Fibroblast of the aortic adventitia (primary cell): Measurements from ENCODE around the gene GPER1. TPM values are rescaled to one million over a fixed set of nuclear protein-coding genes. Genes with fewer than 3 reads are reported as not detected.
"Not testable (repeated sequence)": the region's sequence is repeated elsewhere in the genome, so short reads cannot be mapped to it uniquely, and the experiment has no call there.

ENCODE experiments used
- DNase-seq: peaks from one replicate; pipeline ENCODE4 v3.0.0-alpha.2; 2010; ENCODE audit warnings: low read depth
- H3K4me3 ChIP-seq: 2 replicates; pipeline ENCODE4 v1.5.1; 2011; ENCODE audit warnings: low read depth, mild to moderate bottlenecking, control low read depth, low read length, moderate library complexity
- CTCF ChIP-seq: IDR thresholded peaks from 2 replicates; pipeline ENCODE4 v1.5.1; 2011; ENCODE audit warnings: mild to moderate bottlenecking, low read length, control low read depth, inconsistent platforms; ENCODE audit not compliant: insufficient read depth
- total RNA-seq: library from RNA; depleted of rRNA; stranded (reverse); fragments of >200 nt; gene quantifications from 2 replicates; pipeline ENCODE4 v1.2.3, GENCODE V29; 2012; ENCODE audit warnings: low replicate concordance

The GPER1 gene
- total RNA-seq, 1 donor = 6.4 TPM

- TF ChIP-seq CTCF = no peak
- no peak overlapping the region for H3K4me3 ChIP-seq
- no peak for DNase-seq
These were observed 26.6 kb downstream of the GPER1 start for GRCh38 chr7:1114505-1114904.

- DNase-seq, H3K4me3 ChIP-seq: not testable (repeated sequence)
These were observed 27.5 kb downstream of the GPER1 start for GRCh38 chr7:1115171-1116045.

GRCh38 chr7:1116383-1117008 is 28.6 kb downstream of the GPER1 start:
- DNase-seq = not testable (repeated sequence)

GRCh38 chr7:1117321-1117928 is 29.5 kb downstream of the GPER1 start:
- no peak for DNase-seq
- H3K4me3 ChIP-seq = no peak overlapping the region
- TF ChIP-seq CTCF = no peak

More at GRCh38 chr7:1116383-1117008, 28.6 kb downstream of the GPER1 start:
- H3K4me3 ChIP-seq = not testable (repeated sequence)

- no peak overlapping the region for H3K4me3 ChIP-seq
- no peak for TF ChIP-seq CTCF
- DNase-seq = no peak
These were observed 31.3 kb downstream of the GPER1 start for GRCh38 chr7:1119201-1119600.

- no peak overlapping the region for H3K4me3 ChIP-seq
- DNase-seq = no peak
- no peak for TF ChIP-seq CTCF
These were observed 32.9 kb downstream of the GPER1 start for GRCh38 chr7:1120791-1121190.

- no peak for DNase-seq
- no peak for TF ChIP-seq CTCF
- no peak overlapping the region for H3K4me3 ChIP-seq
These were observed 33.6 kb downstream of the GPER1 start for GRCh38 chr7:1121476-1121875.
